ENCODE data around the gene PEX14. TPM values are rescaled to one million over a fixed set of nuclear protein-coding genes. Genes with fewer than 3 reads are reported as not detected.
"Not testable (repeated sequence)": the region's sequence is repeated elsewhere in the genome, so short reads cannot be mapped to it uniquely, and the experiment has no call there.

The PEX14 gene
- 24.0 TPM for total RNA-seq

GRCh38 chr1:10474613-10475507 lies at the start of gene PEX14:
Gene PEX14, plus strand, starts transcription at chr1:10474950. Its CDS starts 17 bp downstream, at chr1:10474967.
- peak; percentile 81 for ATAC-seq
- DNase-seq (ENCODE audit: low spot score) = peak; percentile 92

DNA sequence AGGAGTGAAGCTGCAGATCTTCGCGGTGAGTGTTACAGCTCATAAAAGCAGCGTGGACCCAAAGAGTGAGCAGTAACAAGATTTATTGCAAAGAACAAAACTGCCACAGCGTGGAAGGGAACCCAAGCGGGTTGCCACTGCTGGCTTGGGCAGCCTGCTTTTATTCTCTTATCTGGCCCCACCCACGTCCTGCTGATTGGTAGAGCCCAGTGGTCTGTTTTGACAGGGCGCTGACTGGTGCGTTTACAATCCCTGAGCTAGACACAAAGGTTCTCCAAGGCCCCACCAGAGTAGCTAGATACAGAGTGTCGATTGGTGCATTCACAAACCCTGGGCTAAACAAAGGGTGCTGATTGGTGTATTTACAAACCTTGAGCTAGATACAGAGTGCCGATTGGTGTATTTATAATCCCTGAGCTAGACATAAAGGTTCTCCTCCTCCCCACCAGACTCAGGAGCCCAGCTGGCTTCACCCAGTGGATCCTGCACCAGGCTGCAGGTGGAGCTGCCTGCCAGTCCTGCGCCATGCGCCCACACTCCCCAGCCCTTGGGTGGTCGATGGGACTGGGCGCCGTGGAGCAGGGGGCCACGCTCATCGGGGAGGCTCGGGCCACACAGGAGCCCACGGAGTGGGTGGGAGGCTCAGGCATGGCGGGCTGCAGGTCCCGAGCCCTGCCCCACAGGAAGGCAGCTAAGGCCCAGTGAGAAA lies 48.8 kb upstream of the PEX14 start:
- not testable (repeated sequence) for DNase-seq (ENCODE audit: low spot score); ATAC-seq

GRCh38 chr1:10426535-10426848 lies 48.3 kb upstream of the PEX14 start:
- not testable (repeated sequence) for ATAC-seq; DNase-seq (ENCODE audit: low spot score)

DNA sequence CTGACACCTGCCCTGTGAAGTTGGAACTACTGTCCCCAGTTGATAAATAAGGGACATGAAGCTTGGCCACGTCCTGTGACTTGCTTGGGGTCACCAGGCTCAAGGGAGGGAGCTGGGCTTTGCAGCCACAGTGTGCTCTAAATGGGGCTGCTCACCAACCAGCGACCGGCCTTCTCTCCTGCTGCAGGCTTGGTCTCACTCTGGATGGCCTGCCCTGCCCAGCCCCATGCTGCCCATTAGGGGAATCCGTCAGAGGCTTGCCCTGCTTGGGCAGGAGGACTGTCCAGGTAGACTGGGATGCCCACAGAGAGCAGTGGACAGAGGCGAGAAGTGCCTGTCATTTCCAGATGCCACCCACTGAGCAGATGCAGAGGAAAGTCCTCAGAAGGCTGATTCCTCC lies 45.8 kb upstream of the PEX14 start:
- ATAC-seq = no peak
- no peak for DNase-seq (ENCODE audit: low spot score)

DNA sequence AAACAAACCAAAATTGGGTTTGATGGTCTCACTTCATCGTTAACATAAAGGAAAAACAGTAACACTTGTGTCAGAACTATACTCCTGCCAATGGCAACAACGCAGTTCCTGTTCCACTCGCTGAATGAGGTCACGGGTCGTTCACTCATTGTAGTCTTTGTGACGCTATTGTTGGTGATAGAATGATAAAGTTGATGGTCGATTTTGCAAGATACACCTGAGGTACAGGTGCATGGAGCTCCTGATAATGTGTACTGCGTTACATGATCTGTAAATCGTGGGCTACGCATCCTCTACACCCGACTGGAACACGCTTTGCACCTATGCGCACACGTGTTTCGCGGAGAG lies 44.9 kb upstream of the PEX14 start:
- no peak for DNase-seq (ENCODE audit: low spot score)

GRCh38 chr1:10430216-10431069 lies 44.3 kb upstream of the PEX14 start, which contains the start of gene CENPS:
Gene CENPS, plus strand, starts transcription at chr1:10430433. Its CDS starts 85 bp downstream, at chr1:10430518.
- peak; percentile 95 for DNase-seq (ENCODE audit: low spot score)
- ATAC-seq = peak; percentile 91

More for the DNA sequence above, 44.9 kb upstream of the PEX14 start:
- no peak for ATAC-seq

DNA sequence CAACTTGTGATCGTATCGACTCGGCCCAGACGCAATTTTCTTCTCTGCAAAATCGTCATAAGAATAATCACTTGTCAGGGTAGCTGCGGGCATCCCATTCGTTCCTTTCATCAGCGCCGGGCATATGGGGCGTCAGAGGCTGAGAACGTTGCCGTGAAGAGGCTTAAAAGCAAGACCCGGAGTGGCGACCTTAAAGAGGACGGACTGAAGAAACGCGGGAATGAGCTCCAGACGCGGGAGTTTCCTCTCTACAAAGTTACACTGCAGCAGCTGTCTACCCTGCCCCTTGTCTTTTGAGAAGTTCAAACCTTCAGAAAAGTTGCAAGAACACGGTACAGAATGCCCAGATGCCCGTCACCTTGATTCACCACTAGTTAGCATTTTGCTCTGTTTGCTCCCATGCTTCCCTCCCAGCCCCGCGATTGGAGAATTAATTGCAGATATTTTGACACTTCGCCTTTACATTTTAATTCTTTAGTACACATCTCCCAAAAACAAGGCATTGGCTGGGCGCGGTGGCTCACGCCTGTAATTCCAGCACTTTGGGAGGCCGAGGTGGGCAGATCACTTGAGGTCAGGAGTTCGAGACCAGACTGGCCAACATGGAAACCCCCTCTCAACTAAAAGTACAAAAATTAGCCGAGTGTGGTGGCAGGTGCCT lies 43.5 kb upstream of the PEX14 start:
- no peak for ATAC-seq
- DNase-seq (ENCODE audit: low spot score) = no peak

DNA sequence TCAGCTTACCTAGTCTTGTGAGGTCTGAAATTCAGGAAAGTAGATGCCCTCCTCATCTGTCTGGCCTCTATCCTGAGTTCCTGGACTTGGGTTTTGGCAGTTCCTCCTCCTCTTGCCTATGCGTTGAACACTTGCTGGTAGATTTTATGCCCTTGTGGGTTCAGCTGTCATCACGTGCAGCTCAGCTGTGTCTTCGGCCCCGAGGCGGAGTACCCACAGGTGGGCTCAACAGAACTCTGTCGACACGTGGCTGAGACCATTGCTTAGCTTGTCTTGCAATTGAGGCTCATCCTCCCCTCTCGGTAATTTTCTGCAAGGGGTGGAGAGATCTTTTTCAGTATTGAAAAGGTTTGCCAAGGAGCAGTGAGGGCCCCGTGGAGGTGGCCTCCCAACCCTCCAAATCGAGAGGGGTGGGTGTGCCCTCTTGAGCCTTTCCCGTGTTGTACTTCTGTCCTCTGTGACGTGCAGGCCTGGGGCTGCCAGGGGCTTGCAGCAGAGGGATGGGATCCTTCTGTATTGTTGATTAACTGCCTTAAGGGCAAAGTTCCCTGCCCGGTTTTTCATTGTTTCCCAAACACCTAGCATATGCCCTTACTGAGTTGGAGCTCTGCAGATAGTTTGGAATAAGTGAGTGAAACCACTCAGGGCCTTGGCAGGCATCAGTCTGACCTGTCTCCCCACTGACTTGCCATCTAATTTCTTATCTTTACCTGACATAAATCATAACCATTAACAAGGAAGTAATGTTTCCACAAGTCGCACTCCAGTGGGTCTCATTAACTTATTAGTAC lies 41.6 kb upstream of the PEX14 start:
- ATAC-seq = no peak
- DNase-seq (ENCODE audit: low spot score) = no peak

DNA sequence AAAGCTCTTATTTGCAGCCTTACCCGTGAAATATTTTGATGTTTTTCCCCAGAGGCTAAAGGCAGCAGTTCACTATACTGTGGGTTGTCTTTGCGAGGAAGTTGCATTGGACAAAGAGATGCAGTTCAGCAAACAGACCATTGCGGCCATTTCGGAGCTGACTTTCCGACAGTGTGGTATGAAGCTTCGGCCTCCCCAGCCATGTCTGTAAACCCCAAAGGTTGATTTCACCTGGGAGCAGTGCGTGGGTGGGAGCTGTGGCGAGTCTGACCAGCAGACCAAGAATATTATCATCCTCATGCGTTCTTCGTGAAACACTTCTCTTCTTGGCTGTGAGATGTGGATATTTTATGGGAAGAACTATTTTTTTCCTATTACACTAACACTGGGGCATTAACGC lies 41.0 kb upstream of the PEX14 start:
- ATAC-seq (no peak), DNase-seq (ENCODE audit: low spot score) (no peak)

DNA sequence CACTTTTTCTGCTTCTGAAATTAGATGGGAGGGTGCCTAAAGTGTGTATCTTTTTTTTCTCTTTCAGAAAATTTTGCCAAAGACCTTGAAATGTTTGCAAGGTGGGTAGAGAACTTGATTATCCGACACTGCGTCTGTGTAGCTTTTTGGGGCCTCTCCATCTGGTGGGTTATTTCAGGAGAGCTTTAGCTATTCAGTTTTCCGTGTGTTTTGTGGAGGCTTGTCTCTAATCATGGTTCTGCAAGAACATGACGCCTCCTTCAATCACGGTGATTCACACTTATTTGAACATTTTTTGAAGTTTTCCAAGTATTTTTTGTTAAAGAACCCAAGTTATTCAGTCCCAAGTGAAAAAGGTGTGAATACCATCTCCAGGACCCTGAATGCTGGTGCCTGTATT lies 40.2 kb upstream of the PEX14 start:
- ATAC-seq = no peak
- DNase-seq (ENCODE audit: low spot score) = no peak

DNA sequence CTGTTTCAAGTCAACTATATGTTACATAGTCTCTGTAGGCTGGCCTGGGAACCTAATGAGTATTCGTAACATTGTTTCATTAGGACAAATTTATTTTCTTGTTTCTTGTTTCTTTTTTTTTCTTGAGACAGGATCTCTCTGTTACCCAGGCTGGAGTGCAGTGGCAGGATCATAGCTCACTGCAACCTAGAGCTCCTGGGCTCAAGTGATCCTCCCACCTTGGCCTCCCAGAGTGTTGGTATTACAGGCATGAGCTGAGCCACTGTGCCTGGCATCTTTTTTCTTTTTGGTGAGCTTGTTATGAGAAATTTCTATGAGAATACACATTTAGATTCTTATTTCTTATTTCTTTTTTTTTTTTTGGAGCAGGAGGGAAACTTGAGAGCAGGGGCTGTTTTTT lies 37.7 kb upstream of the PEX14 start:
- ATAC-seq (no peak), DNase-seq (ENCODE audit: low spot score) (no peak)

DNA sequence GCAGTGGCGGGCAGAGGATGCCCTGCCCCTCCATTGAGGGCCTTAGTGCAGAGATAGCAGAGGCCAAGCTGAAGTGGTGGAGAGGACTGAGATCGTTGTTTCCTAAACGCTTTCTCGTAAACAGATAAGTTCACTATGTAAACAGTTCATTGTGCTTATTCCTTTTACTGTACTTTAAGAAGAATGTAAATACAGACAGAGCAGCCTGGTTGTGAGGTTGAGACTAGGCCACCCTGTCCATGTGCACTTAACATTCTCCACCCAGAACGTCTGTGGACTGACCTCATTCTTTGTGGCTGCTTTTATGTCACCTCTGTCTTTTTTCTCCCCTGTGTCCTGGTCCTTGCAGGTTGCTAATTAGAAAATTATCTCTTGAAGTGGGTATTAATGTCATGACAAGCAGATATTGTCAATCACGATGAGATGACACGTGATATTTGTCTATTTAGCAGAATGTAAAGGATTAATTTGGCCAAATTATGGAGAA lies 36.0 kb upstream of the PEX14 start:
- ATAC-seq (no peak), DNase-seq (ENCODE audit: low spot score) (no peak)

GRCh38 chr1:10440305-10440704 lies 34.4 kb upstream of the PEX14 start:
- DNase-seq (ENCODE audit: low spot score) (no peak), ATAC-seq (no peak)

DNA sequence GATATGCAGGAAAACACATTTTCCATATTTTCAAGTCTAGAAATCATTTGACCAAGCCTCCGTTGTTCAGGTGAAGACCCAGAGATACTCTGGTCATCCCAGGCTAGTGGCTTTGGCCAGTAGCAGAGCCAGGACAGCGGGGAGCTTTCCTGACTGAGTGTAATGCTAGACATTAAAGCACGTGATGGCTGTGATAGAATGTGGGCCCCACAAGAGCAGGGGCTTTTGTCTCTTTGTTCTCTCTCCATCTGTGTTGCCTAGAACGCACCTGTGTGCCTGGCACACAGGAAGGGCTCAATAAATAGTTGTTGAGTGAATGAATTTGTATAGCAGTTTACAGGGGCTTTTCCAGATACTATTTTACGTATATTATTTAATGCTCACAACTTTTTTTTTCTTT lies 34.0 kb upstream of the PEX14 start:
- no peak for DNase-seq (ENCODE audit: low spot score)
- no peak for ATAC-seq

DNA sequence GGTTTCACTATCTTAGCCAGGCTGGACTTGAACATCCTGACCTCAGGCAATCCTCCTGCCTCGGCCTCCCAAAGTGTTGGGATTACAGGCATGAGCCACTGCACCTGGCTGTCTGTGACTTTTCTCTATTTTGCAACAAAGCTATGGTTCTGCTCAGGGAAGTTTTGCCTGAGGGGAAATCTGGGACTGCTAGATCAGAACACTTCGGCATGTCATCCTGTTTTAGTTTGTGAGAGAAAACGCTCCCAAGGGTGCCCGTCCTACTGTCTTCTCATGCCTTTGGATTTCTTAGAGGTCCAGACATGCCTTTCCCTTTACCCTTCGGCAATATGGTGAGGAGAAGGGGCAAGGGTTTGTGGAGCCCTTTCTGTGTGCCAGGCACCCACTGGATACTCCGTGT lies 30.5 kb upstream of the PEX14 start:
- ATAC-seq (no peak), DNase-seq (ENCODE audit: low spot score) (no peak)

- no peak for DNase-seq (ENCODE audit: low spot score)
- ATAC-seq = no peak
Observed at GRCh38 chr1:10444795-10445397, 29.9 kb upstream of the PEX14 start.

DNA sequence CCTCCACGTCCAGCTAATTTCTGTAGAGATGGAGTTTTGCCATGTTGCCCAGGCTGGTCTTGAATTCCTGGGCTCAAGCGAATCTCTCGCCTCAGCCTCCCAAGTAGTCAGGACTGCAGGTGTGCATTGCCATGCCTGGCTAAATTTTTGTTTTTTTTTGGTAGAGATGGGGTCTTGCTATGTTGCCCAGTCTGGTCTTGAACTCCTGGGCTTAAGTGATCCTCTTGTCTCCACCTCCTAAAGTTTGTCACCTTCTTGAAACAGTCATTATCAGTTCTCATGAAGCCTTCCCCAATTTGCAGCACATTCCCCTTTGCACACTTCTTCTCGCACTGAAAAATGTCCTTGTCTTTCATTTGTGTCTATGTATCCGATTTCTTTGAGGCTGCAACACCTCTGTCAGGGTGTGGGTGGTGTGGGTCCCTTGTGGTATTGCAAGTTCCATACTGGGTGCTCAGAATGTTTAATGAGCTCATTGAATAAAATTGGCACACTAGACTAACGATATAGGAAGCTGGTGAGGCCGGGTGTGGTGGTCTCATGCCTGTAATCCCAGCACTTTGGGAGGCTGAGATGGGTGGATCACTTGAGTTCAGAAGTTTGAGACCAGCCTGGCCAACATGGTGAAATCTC lies 27.8 kb upstream of the PEX14 start:
- DNase-seq (ENCODE audit: low spot score) (no peak), ATAC-seq (no peak)

- ATAC-seq = no peak
Observed at GRCh38 chr1:10449751-10450150, 25.0 kb upstream of the PEX14 start, which contains the start of gene CORT. Gene CORT, plus strand, starts transcription at chr1:10450031. Its CDS starts 193 bp downstream, at chr1:10450224.

More at GRCh38 chr1:10449751-10450150, 25.0 kb upstream of the PEX14 start, which contains the start of gene CORT:
- DNase-seq (ENCODE audit: low spot score) = no peak

Data from left lobe of liver (tissue), 2 donors.